NCI-H2171 treated with DMSO at 0.1 percent for 48 hours (cell line): ENCODE results near the gene INO80D.
"Not testable (repeated sequence)": the region's sequence is repeated elsewhere in the genome, so short reads cannot be mapped to it uniquely, and the experiment has no call there.

ENCODE experiments used
- DNase-seq: peaks from one replicate; lab custom pipeline; 2025; lab: John Stamatoyannopoulos, UW

INO80D gene, protein sequence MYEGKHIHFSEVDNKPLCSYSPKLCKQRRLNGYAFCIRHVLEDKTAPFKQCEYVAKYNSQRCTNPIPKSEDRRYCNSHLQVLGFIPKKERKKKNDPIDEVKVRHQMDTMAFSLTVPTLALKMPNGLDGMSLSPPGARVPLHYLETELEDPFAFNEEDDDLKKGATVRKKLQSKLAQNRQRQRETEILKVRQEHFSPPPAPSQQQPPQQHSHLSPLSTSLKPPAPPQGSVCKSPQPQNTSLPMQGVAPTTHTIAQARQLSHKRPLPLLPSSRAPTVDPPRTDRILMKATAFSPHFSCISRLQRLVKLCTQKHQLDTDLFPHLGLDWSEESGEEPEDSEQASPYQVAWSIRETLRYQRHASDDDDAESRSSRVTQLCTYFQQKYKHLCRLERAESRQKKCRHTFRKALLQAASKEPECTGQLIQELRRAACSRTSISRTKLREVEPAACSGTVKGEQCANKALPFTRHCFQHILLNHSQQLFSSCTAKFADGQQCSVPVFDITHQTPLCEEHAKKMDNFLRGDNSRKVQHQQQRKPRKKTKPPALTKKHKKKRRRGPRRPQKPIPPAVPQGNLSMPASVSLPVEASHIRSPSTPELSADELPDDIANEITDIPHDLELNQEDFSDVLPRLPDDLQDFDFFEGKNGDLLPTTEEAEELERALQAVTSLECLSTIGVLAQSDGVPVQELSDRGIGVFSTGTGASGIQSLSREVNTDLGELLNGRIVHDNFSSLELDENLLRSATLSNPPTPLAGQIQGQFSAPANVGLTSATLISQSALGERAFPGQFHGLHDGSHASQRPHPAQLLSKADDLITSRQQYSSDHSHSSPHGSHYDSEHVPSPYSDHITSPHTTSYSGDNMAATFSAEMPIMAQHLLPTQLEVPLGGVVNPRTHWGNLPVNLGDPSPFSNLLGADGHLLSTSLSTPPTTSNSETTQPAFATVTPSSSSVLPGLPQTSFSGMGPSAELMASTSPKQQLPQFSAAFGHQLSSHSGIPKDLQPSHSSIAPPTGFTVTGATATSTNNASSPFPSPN

DNA sequence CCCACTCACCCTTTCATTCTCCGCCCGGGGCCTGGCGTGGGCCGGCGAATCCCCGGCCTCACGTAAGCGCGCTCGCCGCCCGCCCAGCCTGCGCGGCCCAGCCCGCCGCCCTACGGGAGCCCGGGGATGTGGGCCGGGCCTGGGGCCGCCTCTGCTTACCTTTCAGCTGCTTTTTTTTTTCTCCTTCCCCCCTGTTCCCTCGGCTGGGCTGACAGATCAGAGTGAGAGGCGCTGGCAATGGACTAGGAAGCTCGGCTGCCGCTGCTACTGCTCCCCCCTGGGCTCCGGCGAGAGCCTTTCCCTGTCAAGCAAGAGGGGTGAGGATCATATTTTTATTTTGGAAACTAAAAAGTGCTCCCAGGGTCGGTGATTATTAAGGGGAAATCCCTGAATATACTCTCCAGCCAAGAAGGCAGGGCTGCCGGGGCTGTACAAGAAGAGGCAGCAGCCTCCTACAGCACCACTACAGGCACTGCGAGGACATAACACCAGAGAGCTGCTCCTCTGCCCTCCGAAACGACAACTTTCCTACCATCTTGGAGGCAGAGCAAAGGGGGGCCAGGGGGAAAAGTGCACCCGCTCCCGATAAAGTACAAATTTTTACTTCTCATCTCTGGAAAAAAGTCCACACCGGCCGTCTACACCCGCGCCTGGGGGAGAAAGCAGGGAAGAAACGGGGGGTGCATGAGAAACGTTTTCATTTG lies at the start of gene INO80D:
INO80D (minus strand) TSS at position 433 of the 704 bp plus-strand sequence. CDS start 23,158 bp downstream, outside the sequence.
- peak; percentile 96 for DNase-seq

DNA sequence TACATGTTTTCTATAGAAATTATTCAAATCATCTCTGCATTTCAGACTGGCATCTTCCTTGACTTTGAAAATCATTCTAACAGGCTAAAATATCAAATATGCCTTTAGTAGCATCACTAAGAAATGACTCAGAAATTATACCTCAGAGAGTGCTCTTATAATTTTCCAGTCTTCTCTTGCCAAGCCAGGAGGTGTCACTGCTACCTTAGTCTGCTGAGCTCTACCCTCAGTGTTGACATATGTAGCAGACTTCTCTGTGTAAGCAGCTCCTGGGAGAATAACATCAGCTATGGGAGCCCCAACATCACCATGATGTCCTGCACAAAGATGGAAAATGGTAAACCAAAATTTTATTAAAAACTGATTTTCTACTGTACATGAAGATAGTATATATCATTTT lies 41.7 kb upstream of the INO80D start:
- DNase-seq, result peak; percentile 8

DNA sequence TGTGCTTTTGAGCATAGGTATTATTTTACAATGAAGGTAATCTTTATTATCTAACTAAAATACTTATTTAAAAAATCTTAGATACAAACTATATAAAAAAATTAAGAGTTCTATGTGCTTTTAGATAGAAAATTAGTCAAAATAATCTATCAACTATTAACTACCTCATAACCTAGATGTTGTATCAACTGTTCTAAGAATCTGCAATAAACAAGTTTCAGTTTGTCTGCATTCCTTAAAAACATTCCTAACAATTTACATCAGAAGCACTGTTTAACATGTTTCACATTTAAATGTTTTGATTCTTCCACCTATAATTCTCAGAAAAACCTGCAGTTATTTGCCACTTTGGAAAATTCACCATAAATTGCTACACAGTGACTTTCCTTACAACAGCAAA lies 39.9 kb upstream of the INO80D start:
- DNase-seq, result no peak

DNA sequence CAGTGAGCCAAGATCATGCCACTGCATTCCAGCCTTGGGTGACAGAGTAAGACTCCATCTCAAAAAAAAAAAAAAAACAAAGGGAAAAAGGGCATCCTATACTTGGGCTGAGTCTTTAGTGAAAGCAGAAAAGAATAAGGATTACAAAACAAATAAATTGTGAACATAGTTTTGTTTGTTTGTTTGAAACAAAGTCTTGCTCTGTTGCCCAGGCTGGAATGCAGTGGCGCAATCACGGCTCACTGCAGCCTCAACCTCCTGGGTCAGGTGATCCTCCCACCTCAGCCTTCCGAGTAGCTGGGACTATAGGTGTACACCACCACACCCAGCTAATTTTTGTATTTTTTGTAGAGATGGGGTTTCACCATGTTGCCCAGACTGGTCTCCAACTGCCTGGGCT lies 36.6 kb upstream of the INO80D start:
- not testable (repeated sequence) for DNase-seq

DNA sequence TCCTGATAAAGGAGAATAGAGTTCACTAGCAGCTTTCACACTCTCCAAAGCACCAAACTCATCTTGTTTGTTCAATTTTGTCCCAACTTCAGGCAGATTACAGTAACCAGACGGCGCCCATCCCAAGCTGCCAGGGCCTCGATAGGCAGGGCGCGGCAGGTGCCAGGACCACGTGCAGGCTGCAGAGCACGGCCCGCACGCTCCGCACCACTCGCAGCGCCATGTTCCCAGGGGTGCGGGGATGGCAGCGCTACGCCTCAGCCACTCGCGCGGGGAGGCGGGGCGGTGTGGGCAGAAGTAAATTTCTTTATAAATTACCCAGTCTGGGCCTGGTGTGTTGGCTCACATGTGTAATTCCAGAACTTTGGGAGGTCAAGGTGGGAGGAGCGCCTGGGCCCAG lies 30.3 kb upstream of the INO80D start:
- no peak for DNase-seq

DNA sequence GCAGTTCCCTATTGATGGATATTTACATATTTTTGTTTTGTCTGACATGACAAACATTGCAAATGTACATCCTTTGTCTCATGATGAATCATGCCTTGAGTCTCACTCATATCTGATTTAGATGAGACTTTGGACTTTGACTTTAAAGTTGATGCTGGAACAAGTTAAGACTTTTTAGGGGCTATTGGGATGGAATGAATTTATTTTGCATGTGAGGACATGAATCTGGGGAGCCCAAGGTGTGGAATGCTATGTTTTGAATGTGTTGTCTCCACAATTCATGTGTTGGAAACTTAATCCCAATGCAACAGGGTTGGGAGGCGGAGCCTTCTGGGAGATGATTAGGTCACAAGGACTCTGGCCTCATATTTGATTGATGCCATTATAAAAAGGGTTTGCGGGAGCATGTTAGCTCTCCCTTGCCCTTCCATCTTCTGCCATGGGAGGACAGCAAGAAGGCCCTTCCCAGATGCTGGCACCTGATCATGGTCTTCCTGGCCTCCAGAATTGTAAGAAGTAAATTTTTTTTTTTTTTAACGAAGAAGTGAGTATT lies 29.1 kb upstream of the INO80D start:
- no peak for DNase-seq

DNA sequence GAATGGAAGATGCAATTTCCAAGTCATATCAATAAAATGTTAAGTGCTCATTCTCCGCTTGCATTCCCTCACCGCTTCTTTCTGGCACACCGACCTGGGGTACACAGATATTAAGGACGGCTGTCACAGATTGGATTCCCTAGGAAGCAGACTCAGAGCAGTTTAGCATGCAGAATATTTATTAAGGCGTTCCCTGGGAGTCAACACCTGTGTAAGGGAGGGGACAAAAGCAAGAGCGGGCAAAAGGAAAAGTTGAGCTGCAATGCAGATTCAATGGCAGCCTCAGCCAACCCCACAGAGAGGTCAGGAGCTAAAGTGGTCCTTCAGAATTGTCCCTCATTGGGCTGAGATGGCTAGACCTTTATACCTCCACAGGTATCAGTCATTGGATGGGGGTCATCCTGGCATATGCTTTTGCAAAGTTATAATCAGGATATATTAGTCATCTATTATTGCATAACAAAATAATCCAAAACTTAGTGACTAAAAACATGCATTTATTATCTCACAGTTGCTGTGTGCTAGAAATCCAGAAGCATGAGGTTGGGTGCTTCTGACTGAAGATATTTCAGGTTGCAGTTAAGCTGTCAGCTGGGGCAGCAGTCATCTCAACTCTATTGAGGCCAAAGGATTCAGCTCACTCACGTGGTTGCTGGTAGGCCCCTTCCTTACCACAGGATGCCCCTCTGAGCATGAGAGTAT lies 27.0 kb upstream of the INO80D start:
- no peak for DNase-seq

DNA sequence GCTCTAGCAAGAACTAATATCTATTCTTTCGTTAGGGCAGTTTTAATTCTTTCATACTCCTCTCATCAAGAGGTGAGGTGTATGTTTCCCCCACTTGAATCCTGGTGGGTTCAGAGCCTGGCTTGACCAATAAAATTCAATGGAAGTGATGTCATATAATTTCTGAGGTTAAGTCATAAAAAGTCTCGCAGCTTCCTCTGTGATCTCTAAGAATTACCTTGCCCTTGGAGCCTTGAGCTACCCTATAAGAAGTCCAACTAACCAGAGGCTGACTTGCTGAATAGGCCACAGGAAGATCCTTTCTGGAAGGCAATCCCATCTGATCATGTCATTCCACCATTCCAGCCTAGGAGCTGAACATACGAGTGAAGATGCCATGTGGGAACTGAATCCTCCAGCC lies 26.1 kb upstream of the INO80D start:
- DNase-seq, result no peak

DNA sequence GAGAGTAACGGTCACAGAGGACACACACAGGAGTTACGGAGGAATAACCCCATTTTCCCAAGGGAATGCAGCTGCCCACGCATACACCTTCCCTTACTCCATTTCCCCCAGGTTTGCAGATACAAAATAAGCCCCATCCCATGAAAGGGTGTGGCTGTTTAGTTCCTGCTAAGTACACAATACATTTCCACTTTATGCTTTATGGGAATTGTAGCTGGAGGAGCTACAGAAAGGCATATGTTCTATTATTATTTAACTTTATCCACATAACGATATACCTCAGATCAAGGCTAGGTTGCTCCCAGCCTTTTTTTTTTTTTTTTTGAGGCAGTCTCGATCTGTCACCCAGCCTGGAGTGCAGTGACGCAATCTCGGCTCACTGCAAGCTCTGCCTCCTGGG lies 22.7 kb upstream of the INO80D start:
- no peak for DNase-seq

DNA sequence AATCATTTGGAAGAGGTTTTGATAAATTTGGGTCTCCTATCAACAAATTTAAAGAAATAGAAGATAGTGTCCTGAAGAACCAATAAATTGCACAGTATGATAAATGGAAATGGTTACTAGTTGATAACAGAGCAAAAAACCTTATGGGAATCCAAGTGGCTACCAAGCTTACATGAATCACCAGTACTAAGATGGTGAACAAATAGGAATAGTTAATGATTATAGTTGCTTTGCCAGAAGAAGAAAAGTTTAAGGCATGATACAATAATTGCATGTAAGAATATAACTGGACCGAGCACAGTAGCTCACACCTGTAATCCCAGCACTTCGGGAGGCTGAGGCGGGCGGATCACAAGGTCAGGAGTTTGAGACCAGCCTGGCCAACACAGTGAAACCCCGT lies 19.6 kb upstream of the INO80D start:
- no peak for DNase-seq

DNA sequence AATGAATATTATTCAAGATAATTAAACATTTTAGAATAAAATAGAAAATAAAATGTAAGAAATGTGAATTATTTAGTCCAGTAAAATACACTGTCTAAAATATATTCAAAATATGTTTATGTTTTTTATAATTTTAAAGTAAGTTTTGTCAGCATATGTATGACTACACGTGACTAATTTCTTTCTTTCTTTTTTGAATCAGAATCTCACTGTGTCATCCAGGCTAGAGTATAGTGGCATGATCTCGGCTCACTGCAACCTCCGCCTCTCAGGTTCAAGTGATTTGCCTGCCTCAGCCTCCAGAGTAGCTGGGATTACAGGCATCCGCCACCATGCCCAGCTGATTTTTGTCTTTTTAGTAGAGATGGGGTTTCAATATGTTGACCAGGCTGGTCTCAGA lies 19.1 kb upstream of the INO80D start:
- no peak for DNase-seq

DNA sequence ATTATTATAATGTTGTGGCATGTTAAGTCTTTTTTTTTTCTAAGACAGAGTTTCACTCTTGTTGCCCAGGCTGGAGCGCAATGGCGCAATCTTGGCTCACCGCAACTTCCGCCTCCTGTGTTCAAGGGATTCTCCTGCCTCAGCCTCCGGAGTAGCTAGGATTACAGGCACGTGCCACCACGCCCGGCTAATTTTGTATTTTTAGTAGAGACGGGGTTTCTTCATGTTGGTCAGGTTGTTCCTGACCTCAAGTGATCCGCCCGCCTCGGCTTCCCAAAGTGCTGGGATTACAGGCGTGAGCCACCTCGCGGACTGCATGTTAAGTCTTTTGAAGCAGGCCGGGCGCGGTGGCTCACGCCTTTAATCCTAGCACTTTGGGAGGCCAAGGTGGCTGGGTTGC lies 12.9 kb upstream of the INO80D start:
- DNase-seq, result not testable (repeated sequence)

DNA sequence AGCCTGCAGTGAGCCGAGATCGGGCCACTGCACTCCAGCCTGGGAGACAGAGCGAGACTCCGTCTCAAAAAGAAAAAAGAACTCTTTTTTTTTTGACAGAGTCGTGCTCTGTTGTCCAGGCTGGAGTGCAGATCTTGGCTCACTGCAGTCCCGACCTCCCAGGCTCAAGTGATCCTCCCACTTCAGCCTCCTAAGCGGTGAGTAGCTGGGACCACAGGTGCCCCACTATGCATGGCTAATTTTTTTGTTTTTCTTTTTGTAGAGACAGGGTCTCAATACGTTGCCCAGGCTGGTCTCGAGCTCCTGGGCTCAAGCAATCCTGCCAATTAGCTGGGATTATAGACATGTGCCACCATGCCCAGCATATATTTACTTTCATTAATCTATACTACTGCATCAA lies 12.5 kb upstream of the INO80D start:
- DNase-seq, result no peak

DNA sequence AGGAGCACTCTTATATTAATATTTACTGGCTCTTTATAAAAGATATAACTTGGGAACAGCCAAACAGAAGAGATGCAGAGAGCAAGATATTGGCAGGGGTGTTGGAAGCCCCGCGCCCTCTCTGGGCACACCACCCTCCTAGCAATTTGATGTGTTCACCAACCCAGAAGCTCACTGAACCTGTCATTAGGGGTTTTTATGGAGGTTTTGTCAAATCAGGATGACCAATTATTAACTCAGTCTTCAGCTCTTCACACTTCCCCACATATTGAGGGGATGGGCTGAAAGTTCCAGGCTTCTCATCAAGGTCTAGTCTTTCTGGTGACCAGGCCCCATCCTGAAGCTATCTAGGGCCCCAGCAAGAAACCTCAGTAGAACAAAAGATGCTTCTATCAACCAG lies 10.9 kb upstream of the INO80D start:
- no peak for DNase-seq

DNA sequence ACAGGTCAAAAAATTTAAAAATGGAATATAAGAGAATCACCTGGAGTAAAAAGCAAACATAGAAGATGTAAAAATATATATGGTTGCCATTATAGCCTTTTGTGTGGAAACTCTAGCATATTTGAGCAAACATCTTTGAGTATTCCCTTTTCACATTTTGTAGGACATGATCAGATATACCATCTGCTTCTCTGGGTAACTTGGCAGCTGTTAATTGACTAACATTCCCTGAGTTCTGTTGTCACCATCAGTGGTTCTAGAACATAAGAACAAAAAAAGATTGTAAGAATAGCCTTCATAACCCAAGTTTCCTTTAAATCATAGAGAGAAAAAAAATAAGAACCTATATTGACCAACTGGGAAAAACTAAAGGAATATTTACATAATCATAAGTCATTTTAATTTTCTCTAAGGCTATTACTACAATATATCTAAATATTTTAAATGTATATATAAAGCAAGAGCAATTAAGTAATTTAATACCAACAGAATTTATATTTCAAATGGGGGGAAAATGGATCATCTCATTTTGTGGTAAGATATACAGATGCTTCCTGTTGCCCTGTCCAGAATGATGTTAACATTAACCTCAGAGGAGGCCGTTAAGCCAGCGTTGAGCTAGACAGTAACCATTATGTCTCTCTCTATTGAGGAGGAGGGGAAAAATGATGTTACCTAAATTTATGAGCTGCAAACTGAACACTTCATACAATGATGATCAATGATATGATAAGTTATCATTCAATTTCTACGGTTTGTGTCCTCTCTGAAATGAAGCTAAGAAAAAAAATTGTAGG lies 9.8 kb upstream of the INO80D start:
- peak; percentile 62 for DNase-seq

DNA sequence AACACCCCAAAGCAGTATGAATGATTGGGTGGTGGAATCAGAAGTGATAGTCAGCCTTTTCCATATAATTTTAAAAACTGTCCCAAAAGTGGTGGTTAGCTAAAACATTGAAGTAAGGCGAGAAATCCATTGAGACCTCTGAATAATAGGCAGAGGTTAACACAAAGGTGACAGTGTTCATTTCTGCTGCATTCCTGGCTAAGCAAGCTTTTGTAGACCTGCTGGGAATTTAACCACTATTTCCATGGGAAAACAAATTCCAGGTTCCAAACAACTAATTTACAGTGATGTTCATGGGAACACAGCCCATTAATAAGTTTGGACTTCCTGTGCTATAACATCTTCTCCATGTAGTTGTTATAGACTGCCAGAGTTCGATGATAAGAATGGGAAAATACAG lies 6.3 kb upstream of the INO80D start:
- no peak for DNase-seq

DNA sequence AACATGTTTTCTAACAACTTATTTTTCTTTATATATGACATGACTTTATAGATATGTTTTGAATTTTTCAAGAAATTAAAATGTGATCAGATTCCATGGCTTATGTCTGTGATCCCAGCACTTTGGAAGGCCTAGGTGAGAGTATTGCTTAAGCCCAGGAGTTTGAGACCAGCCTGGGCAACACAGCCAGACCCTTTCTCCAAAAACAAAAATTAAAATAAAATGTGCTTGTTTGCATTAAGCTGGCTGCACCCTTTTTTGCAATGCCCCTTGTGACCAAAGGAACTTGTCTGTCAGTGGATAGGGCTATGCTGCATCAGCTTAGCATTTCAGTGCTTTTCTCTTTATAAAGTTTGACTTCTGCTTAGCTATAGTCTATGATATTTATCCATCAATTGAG lies 2.3 kb upstream of the INO80D start:
- no peak for DNase-seq

DNA sequence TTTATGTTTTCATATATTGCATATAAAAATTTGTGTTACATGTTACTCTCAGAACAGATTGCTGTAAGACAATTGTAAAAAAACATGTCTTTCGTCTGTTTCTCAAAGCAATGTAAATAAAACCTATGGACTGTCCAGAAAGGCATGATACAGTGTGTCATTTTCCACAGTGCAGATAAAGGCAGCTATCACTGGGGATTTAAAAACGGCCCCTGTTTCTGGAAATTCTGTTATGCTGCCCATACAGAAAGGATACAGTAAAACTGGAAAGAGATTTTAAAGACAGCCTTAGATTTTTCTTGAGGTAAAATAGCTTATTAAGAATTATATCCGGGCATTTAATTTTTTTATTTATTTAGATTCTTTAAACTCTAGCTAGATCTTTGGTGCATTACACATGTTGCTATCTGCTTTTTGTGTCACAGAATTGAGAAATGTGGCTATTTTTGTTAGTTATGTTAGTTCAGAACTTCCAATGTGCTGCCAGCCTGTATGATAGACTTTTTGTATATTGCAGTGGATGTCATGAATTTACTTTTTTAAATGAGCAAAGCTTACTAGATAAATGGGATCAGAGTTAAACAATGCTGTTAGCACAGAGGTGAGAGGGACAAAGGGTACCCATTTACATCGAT lies 859 bp upstream of the INO80D start:
- DNase-seq, result peak; percentile 46

DNA sequence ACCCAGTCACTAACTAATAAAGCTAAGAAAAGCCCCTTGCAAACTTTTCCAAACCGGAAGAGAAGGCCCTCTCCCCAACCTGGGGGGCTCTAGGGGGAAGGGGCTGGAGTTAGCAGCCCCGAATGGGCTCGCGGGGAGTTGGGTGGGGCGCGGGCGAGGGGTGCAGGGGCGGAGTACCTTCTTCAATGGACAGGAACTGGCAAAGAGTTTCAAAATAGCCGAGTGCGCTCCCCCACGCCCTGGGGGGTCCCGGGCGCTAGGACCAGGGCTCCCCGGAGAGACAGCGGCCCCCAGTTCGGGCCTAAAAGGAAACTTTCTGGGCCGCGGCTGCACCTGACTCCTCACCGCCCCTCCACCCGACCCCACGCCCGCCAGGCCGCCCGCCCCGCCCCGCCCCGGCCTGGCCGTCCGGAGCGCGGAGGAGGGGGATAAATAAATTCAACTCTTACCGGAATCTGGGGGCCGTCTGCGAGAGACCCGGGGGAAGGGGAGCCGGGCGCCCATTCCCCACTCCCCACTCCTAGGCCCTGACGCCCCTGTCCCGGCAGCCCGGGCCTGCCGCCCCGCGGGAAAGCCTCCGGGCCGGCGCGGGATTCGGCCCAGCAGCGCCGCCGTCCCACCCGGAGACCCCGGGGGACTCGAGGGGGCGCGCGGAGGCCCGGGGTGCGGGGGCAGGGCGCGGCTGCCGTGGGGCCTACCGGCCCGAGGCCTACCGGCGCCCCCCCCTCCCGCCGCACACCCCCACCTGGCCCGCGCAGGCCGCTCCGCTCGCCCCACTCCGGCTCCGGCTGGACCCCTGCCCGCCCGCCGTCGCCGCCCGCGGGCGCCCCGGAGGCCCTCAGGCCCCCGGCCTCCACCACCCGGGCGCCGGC lies 868 bp downstream of the INO80D start:
- peak; percentile 50 for DNase-seq
